MCF 10A (cell line): ENCODE measurements around the gene POU3F3. TPM values are rescaled to one million over a fixed set of nuclear protein-coding genes. Genes with fewer than 3 reads are reported as not detected.

ENCODE experiments used
- BruUV-seq: library from RNA; stranded (reverse); fragments of 400-500 nt; replicated peaks from 2 replicates; lab custom pipeline; 2021; lab: Mats Ljungman, UMichigan
- CTCF ChIA-PET: fragments of 300-600 bp; sonication (Branson Sonifier 250); formaldehyde crosslinking; extraction: SDS; loops from one replicate; lab custom pipeline; 2021; ENCODE audit warnings: antibody characterized with exemption, inconsistent platforms; lab: Yijun Ruan, JAX
- POLR2A ChIA-PET: fragments of 300-600, 350-650 bp; sonication (Branson Sonifier 250); formaldehyde crosslinking; extraction: SDS; loops from one replicate; lab custom pipeline; 2020; ENCODE audit warnings: antibody characterized with exemption, inconsistent platforms; lab: Yijun Ruan, JAX
- DNase-seq: peaks from one replicate; pipeline ENCODE4 v3.0.0-alpha.2; 2018; ENCODE audit not compliant: unreplicated experiment
- H3K27ac Mint-ChIP-seq: one replicate; pipeline ENCODE4 v1.8.0; 2022; ENCODE audit warnings: mild to moderate bottlenecking, low read depth, mixed read lengths; ENCODE audit not compliant: unreplicated experiment
- H3K27me3 Mint-ChIP-seq: one replicate; pipeline ENCODE4 v1.8.0; 2022; ENCODE audit warnings: mixed read lengths; ENCODE audit not compliant: insufficient read depth, unreplicated experiment
- H3K36me3 Mint-ChIP-seq: one replicate; pipeline ENCODE4 v1.8.0; 2022; ENCODE audit warnings: mild to moderate bottlenecking, moderate library complexity, mixed read lengths; ENCODE audit not compliant: insufficient read depth, unreplicated experiment
- H3K4me1 Mint-ChIP-seq: one replicate; pipeline ENCODE4 v1.8.0; 2022; ENCODE audit warnings: mixed read lengths; ENCODE audit not compliant: insufficient read depth, unreplicated experiment
- H3K4me3 Mint-ChIP-seq: one replicate; pipeline ENCODE4 v1.8.0; 2022; ENCODE audit warnings: mild to moderate bottlenecking, moderate library complexity, mixed read lengths; ENCODE audit not compliant: unreplicated experiment
- H3K9me3 Mint-ChIP-seq: one replicate; pipeline ENCODE4 v1.8.0; 2022; ENCODE audit warnings: mixed read lengths; ENCODE audit not compliant: unreplicated experiment
- CTCF ChIP-seq: fragments of 200-600 bp; IDR thresholded peaks from one replicate; pipeline ENCODE4 v1.8.0; 2022; ENCODE audit warnings: antibody characterized with exemption, mild to moderate bottlenecking; ENCODE audit not compliant: unreplicated experiment
- intact Hi-C: fragments of 100-400 bp; cut with micrococcal nuclease; formaldehyde crosslinking; loops from 2 replicates; pipeline ENCODE4 v1.14.1; 2022
- total RNA-seq: library from RNA; stranded (reverse); gene quantifications from 2 replicates; pipeline ENCODE4 v1.2.3, GENCODE V29; 2022

Gene POU3F3
- total RNA-seq, 1 experiment from 2014 or later = not detected

DNA sequence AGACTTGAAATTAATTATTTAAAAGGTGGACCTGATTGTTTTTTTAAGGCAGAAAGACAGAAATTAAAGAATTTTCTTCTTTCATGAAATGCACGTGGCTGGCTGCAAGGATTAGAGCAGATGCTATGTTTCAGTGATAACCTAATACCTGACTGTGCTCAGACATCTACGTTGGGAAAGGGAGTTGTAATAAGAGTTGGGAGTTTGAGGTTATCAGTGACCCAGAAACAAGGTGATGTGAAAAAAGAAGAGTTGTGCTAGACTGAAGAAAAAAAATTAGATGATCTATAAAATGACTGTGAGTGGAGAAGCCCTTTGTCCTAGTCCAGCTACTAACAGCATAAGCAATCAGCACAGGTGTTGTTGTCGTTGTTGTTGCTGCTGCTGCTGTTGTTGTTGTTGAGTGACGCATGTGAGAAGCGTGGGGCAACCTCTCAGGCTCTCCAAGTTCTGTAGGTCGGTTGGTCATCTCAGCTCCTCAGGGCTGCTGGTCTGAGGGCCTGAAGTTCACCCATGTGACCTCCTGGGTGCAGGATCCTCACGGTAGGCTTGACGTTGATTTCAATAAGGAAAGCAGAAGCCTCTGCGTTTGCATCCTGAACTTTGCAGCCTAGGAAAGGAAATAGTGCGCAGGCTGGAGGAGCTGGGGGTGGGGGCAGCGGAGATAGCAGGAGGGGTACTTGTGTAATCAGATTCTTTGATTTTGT is 7.6 kb downstream of the POU3F3 start:
- ChIA-PET CTCF (interaction anchor here (0.6 to 2.6 kb wide), 3 partner anchors 10 to 1293 kb away, joined by 3 to 17 read pairs (median 3); no protein-coding TSS in a partner anchor), POLR2A (no interaction called here)
- TF ChIP-seq CTCF = no peak
- peaks cover 18% of the 10 kb centered on the region for H3K27me3 Mint-ChIP-seq
- BruUV-seq = no TSS peak
- DNase-seq = no peak
- intact Hi-C loops = no loop called here
- no peaks in the 10 kb centered on the region for H3K36me3 Mint-ChIP-seq
- no peaks in the 10 kb centered on the region for H3K4me1 Mint-ChIP-seq
- H3K27ac Mint-ChIP-seq = no peak overlapping the region
- no peak overlapping the region for H3K4me3 Mint-ChIP-seq
- H3K9me3 Mint-ChIP-seq = no peaks in the 10 kb centered on the region

GRCh38 chr2:104862058-104862941 is 8.4 kb downstream of the POU3F3 start:
- H3K36me3 Mint-ChIP-seq = no peaks in the 10 kb centered on the region
- no peak for TF ChIP-seq CTCF
- ChIA-PET POLR2A (interaction anchor here (0.7 kb wide), 1 partner anchor 487 kb away, joined by 3 read pairs; no protein-coding TSS in a partner anchor), CTCF (interaction anchor here (0.7 to 2.6 kb wide), 3 partner anchors 10 to 12 kb away, joined by 3 to 17 read pairs (median 4); no protein-coding TSS in a partner anchor)
- BruUV-seq = no TSS peak
- no peaks in the 10 kb centered on the region for H3K4me1 Mint-ChIP-seq
- intact Hi-C loops = no loop called here
- H3K27me3 Mint-ChIP-seq = peaks cover 23% of the 10 kb centered on the region
- H3K9me3 Mint-ChIP-seq = no peaks in the 10 kb centered on the region
- no peak overlapping the region for H3K27ac Mint-ChIP-seq
- no peak for DNase-seq
- no peak overlapping the region for H3K4me3 Mint-ChIP-seq

GRCh38 chr2:104863146-104863467 is 9.2 kb downstream of the POU3F3 start:
- intact Hi-C loops = no loop called here
- H3K4me3 Mint-ChIP-seq = no peak overlapping the region

More at GRCh38 chr2:104863146-104863467, 9.2 kb downstream of the POU3F3 start:
- no TSS peak for BruUV-seq
- H3K36me3 Mint-ChIP-seq = no peaks in the 10 kb centered on the region
- no peaks in the 10 kb centered on the region for H3K4me1 Mint-ChIP-seq
- H3K27ac Mint-ChIP-seq = no peak overlapping the region
- TF ChIP-seq CTCF = no peak
- no peak for DNase-seq
- H3K9me3 Mint-ChIP-seq = no peaks in the 10 kb centered on the region
- CTCF ChIA-PET = no interaction called here
- H3K27me3 Mint-ChIP-seq = peaks cover 23% of the 10 kb centered on the region
- POLR2A ChIA-PET = no interaction called here
